OCI-LY7 (cell line): ENCODE data around the gene TMPRSS9. TPM values are rescaled to one million over a fixed set of nuclear protein-coding genes. Genes with fewer than 3 reads are reported as not detected.
"Not testable (repeated sequence)": the region's sequence is repeated elsewhere in the genome, so short reads cannot be mapped to it uniquely, and the experiment has no call there.

ENCODE experiments used
- BruUV-seq: library from RNA; stranded (reverse); fragments of 400-500 nt; replicated peaks from 2 replicates; lab custom pipeline; 2021; lab: Mats Ljungman, UMichigan
- CTCF ChIA-PET: fragments of 300-600 bp; sonication (Branson Sonifier 250); formaldehyde crosslinking; loops from one replicate; lab custom pipeline; 2022; ENCODE audit warnings: antibody characterized with exemption; ENCODE audit not compliant: unreplicated experiment; lab: Charles Lee
- POLR2A ChIA-PET: fragments of 300-600 bp; sonication (Branson Sonifier 250); formaldehyde crosslinking; loops from one replicate; lab custom pipeline; 2022; ENCODE audit warnings: antibody characterized with exemption; lab: Charles Lee
- DNase-seq: peaks from one replicate; pipeline ENCODE4 v3.0.0-alpha.2; 2015; ENCODE audit warnings: low spot score
- H2AFZ ChIP-seq: fragments of 200-600 bp; sonication (generic), shearing (Covaris generic); 2 replicates; pipeline ENCODE4 v1.6.1; 2014; ENCODE audit warnings: mild to moderate bottlenecking, antibody characterized with exemption, low read length, moderate library complexity
- H3K27ac ChIP-seq: fragments of 200-600 bp; sonication (generic); 2 replicates; pipeline ENCODE4 v1.5.1; 2014; ENCODE audit warnings: mixed run types, low read depth, mild to moderate bottlenecking, moderate library complexity, low read length, inconsistent platforms; ENCODE audit not compliant: poor library complexity, severe bottlenecking
- H3K36me3 ChIP-seq: fragments of 200-600 bp; sonication (generic); 2 replicates; pipeline ENCODE4 v1.6.1; 2014; ENCODE audit warnings: mild to moderate bottlenecking, antibody characterized with exemption, low read length, moderate library complexity, mixed read lengths; ENCODE audit not compliant: insufficient read depth
- H3K4me1 ChIP-seq: fragments of 200-600 bp; sonication (generic); 2 replicates; pipeline ENCODE4 v1.5.1; 2014; ENCODE audit warnings: mild to moderate bottlenecking, low read length; ENCODE audit not compliant: insufficient read depth, poor library complexity, severe bottlenecking
- H3K4me2 ChIP-seq: fragments of 200-600 bp; sonication (generic); 2 replicates; pipeline ENCODE4 v1.6.1; 2014; ENCODE audit warnings: mild to moderate bottlenecking, low read length
- H3K4me3 ChIP-seq: fragments of 200-600 bp; sonication (generic); 2 replicates; pipeline ENCODE4 v1.5.1; 2014; ENCODE audit warnings: mild to moderate bottlenecking, low read depth, low read length; ENCODE audit not compliant: poor library complexity, severe bottlenecking
- H3K79me2 ChIP-seq: fragments of 200-600 bp; sonication (generic); 2 replicates; pipeline ENCODE4 v1.6.1; 2016; ENCODE audit warnings: low read depth, mild to moderate bottlenecking, low read length, moderate library complexity, mixed read lengths; ENCODE audit not compliant: insufficient read depth
- H3K9me2 ChIP-seq: fragments of 200-600 bp; sonication (generic); 2 replicates; pipeline ENCODE4 v1.6.1; 2016; ENCODE audit warnings: mild to moderate bottlenecking, low read length, mixed read lengths; ENCODE audit not compliant: insufficient read depth
- H3K9me3 ChIP-seq: fragments of 200-600 bp; sonication (generic); 2 replicates; pipeline ENCODE4 v1.6.1; 2014; ENCODE audit warnings: mild to moderate bottlenecking, mixed run types, low read length, mixed read lengths
- H4K20me1 ChIP-seq: fragments of 200-600 bp; sonication (generic); 2 replicates; pipeline ENCODE4 v1.6.1; 2014; ENCODE audit warnings: mild to moderate bottlenecking, antibody characterized with exemption, low read length, moderate library complexity, mixed read lengths; ENCODE audit not compliant: insufficient read depth
- EZH2phosphoT487 ChIP-seq: fragments of 200-600 bp; sonication (generic); IDR thresholded peaks from 2 replicates; pipeline ENCODE4 v1.6.1; 2018; ENCODE audit warnings: low read depth, borderline replicate concordance, mild to moderate bottlenecking, mixed run types, antibody characterized with exemption, low read length, moderate library complexity, mixed read lengths
- intact Hi-C: fragments of 100-400 bp; cut with micrococcal nuclease; formaldehyde crosslinking; loops from one replicate; pipeline ENCODE4 v1.10.0; 2022; ENCODE audit not compliant: unreplicated experiment
- total RNA-seq, 2 experiments: library from RNA; depleted of rRNA in 1 of 2; stranded (reverse); fragments of >200 nt in 1 of 2; shearing (Covaris generic) in 1 of 2; gene quantifications; 2 replicates each; pipeline ENCODE4 v1.2.3, GENCODE V29; 2014 to 2022
- TF ChIP-seq, protein P1 (sequence below): fragments of 200-600 bp; sonication (generic); conservative IDR thresholded peaks from 2 replicates; pipeline ENCODE4 v1.5.1; 2014; ENCODE audit warnings: mild to moderate bottlenecking, antibody characterized with exemption, low read length, moderate library complexity, mixed read lengths

Gene TMPRSS9
- total RNA-seq, 2 experiments from 2014 or later: 0.44 TPM; not detected in 1

DNA sequence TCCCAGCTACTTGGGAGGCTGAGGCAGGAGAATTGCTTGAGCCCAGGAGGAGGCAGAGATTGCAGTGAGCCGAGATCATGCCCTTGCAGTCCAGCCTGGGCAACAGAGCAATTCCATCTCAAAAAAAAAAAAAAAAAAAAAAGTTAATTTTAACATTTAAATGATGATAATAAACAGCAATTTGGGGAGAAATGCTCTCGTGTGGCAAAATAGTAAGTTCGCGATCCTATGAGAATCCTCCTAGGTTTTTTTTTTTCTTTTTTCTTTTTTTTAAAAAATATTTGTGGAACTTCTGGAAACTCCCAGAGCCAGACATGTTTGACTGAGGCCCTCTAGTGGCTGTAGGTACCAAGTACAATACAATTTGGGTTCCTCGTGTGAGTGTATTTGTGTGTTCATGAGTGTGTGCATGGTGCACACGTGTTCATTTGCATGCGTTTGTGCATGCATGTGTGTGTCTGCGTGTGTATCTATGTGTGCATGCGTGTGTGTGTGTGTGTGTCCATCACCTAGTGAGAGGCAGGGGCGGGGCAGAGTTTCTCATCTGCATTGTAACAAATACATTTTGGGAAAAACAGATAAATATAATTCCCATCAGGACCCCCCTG lies 31.2 kb downstream of the TMPRSS9 start:
- H3K4me3 ChIP-seq: no peak overlapping the region
- no peaks in the 10 kb centered on the region for H3K79me2 ChIP-seq
- H3K9me2 ChIP-seq: no peaks in the 10 kb centered on the region
- H2AFZ ChIP-seq: no peak overlapping the region
- peaks cover 10% of the 10 kb centered on the region; the same call in 1 of the 2 replicates for H3K9me3 ChIP-seq
- TF ChIP-seq EZH2phosphoT487: no peak
- TF ChIP-seq, protein P1, sequence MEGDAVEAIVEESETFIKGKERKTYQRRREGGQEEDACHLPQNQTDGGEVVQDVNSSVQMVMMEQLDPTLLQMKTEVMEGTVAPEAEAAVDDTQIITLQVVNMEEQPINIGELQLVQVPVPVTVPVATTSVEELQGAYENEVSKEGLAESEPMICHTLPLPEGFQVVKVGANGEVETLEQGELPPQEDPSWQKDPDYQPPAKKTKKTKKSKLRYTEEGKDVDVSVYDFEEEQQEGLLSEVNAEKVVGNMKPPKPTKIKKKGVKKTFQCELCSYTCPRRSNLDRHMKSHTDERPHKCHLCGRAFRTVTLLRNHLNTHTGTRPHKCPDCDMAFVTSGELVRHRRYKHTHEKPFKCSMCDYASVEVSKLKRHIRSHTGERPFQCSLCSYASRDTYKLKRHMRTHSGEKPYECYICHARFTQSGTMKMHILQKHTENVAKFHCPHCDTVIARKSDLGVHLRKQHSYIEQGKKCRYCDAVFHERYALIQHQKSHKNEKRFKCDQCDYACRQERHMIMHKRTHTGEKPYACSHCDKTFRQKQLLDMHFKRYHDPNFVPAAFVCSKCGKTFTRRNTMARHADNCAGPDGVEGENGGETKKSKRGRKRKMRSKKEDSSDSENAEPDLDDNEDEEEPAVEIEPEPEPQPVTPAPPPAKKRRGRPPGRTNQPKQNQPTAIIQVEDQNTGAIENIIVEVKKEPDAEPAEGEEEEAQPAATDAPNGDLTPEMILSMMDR: peak; percentile 92
- H3K36me3 ChIP-seq: no peaks in the 10 kb centered on the region
- intact Hi-C loops: loop anchor here (1.0 to 2.0 kb wide), 4 partner anchors 62 to 235 kb away; partner anchors contain the start of genes LSM7, PLEKHJ1, SF3A2 and SPPL2B
- peaks cover 22% of the 10 kb centered on the region for H3K4me1 ChIP-seq
- DNase-seq: peak; percentile 86
- H4K20me1 ChIP-seq: no peaks in the 10 kb centered on the region
- POLR2A ChIA-PET: interaction anchor here (0.7 kb wide), 1 partner anchor 228 kb away, joined by 3 read pairs; no protein-coding TSS in a partner anchor
- peak overlapping the region; percentile 46 for H3K4me2 ChIP-seq
- CTCF ChIA-PET: no interaction called here
- BruUV-seq: no TSS peak
- no peak overlapping the region for H3K27ac ChIP-seq

DNA sequence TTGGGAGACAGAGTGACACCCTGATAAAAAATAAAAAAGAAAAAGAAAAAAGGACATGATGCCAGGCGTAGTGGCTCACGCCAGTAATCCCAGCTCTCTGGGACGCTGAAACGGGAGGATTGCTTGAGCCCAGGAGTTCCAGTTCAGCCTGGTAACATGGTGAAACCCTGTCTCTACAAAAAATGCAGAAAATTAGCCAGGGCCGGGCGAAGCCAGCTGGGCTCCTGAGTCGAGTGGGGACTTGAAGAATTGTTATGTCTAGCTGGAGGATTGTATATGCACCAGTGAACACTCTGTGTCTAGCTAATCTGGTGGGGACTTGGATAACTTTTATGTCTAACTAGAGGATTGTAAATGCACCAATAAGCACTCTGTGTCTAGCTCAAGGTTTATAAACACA lies 32.3 kb downstream of the TMPRSS9 start:
- POLR2A ChIA-PET: interaction anchor here (0.9 to 1.0 kb wide), 3 partner anchors 30 to 134 kb away, joined by 3 to 4 read pairs (median 3); no protein-coding TSS in a partner anchor
- no peaks in the 10 kb centered on the region for H3K9me2 ChIP-seq

DNA sequence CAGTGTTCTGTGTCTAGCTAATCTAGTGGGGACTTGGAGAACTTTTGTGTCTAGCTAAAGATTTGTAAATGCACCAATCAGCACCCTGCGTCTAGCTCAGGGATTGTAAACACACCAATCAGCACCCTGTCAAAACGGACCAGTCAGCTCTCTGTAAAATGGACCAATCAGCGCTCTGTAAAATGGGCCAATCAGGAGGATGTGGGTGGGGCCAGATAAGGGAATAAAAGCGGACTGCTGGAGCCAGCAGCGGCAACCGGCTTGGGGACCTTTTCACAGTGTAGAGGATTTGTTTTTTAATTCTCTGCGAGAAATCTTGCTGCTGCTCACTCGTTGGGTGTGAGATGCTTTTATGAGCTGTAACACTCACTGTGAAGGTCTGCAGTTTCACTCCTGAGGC lies 32.8 kb downstream of the TMPRSS9 start:
- H3K27ac ChIP-seq, H3K36me3 ChIP-seq, intact Hi-C loops, H3K79me2 ChIP-seq, H3K4me2 ChIP-seq, H3K9me2 ChIP-seq, H3K4me3 ChIP-seq, BruUV-seq, H2AFZ ChIP-seq, H3K9me3 ChIP-seq, H4K20me1 ChIP-seq, CTCF ChIA-PET: not testable (repeated sequence)
- peaks cover 22% of the 10 kb centered on the region for H3K4me1 ChIP-seq
- POLR2A ChIA-PET: interaction anchor here (0.6 to 1.7 kb wide), 4 partner anchors 24 to 135 kb away, joined by 3 to 5 read pairs (median 3); no protein-coding TSS in a partner anchor
- DNase-seq: peak; percentile 43

More for the DNA sequence above, 32.3 kb downstream of the TMPRSS9 start:
- H3K9me3 ChIP-seq: peaks cover 10% of the 10 kb centered on the region; the same call in 1 of the 2 replicates
- no peak overlapping the region for H3K27ac ChIP-seq
- H3K79me2 ChIP-seq: no peaks in the 10 kb centered on the region
- no peaks in the 10 kb centered on the region for H4K20me1 ChIP-seq
- no peak for DNase-seq
- no peak overlapping the region for H3K4me2 ChIP-seq
- TF ChIP-seq, protein P1: no peak
- TF ChIP-seq EZH2phosphoT487: no peak
- H2AFZ ChIP-seq: peak overlapping the region; percentile 71; the same call in 1 of the 2 replicates
- H3K4me1 ChIP-seq: peaks cover 22% of the 10 kb centered on the region
- H3K4me3 ChIP-seq: no peak overlapping the region
- intact Hi-C loops: no loop called here
- CTCF ChIA-PET: no interaction called here
- no TSS peak for BruUV-seq
- no peaks in the 10 kb centered on the region for H3K36me3 ChIP-seq
